Measurements from ENCODE around the gene PI4KA. TPM values are rescaled to one million over a fixed set of nuclear protein-coding genes. Genes with fewer than 3 reads are reported as not detected.
A peak's percentile ranks its signal among the peaks of the same experiment; 100 is the strongest.

The PI4KA gene
- 155 TPM for polyA plus RNA-seq (2012; ENCODE audit: insufficient read depth, insufficient read length, low read depth)

DNA sequence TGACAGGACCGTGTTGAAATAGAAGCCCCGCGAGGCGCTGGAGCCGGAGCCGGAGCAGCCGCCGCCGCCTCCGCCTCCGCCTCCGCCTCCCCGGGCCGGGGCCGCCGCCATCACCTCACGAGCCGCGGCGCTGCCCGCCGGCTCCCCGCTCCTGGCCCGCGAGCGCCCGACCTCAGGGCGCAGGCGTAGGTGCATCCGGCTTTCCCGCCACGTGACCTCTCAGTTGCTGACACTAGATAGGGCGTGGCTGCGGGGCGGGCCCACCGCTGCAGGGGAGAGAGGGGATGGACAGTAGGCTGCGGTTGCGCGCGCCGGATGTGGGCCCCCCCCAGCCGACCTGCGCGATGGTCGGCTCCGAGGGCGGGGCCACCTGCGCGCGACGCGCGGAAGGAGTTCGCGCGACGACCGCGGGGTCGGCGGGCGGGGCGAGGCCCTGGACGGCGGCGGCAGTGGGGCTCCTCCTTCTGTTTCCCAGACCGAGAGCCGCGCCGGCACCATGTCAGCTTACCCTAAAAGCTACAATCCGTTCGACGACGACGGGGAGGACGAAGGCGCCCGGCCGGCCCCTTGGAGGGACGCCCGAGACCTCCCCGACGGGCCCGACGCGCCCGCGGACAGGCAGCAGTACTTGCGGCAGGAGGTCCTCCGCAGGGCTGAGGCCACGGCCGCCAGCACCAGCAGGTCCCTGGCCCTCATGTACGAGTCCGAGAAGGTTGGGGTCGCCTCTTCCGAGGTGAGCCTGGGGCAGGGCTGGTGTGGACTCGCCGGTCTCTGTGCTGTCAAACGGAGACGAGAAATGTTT lies at the start of gene PI4KA, which contains the start of gene SNAP29:
Gene PI4KA (minus strand): TSS at position 197 of the 802 bp plus-strand sequence. CDS start 86 bp downstream, at position 111.
Gene SNAP29 (plus strand): TSS at position 393 of the 802 bp plus-strand sequence. CDS start 104 bp downstream, at position 497.
- H3K9me3 ChIP-seq: no peaks in the 10 kb centered on the region
- no peaks in the 10 kb centered on the region for H3K4me1 ChIP-seq
- no peaks in the 10 kb centered on the region for H3K36me3 ChIP-seq
- TF ChIP-seq, protein P1, sequence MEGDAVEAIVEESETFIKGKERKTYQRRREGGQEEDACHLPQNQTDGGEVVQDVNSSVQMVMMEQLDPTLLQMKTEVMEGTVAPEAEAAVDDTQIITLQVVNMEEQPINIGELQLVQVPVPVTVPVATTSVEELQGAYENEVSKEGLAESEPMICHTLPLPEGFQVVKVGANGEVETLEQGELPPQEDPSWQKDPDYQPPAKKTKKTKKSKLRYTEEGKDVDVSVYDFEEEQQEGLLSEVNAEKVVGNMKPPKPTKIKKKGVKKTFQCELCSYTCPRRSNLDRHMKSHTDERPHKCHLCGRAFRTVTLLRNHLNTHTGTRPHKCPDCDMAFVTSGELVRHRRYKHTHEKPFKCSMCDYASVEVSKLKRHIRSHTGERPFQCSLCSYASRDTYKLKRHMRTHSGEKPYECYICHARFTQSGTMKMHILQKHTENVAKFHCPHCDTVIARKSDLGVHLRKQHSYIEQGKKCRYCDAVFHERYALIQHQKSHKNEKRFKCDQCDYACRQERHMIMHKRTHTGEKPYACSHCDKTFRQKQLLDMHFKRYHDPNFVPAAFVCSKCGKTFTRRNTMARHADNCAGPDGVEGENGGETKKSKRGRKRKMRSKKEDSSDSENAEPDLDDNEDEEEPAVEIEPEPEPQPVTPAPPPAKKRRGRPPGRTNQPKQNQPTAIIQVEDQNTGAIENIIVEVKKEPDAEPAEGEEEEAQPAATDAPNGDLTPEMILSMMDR (IDR thresholded peaks at IDR 0.05; ENCODE audit: low read depth, low read length): no peak
- H3K4me3 ChIP-seq (ENCODE audit: low read depth, low read length): peak within 1 kb of the TSS; percentile 93
- DNase-seq: peak; percentile 100
- H3K27me3 ChIP-seq: no peaks in the 10 kb centered on the region

DNA sequence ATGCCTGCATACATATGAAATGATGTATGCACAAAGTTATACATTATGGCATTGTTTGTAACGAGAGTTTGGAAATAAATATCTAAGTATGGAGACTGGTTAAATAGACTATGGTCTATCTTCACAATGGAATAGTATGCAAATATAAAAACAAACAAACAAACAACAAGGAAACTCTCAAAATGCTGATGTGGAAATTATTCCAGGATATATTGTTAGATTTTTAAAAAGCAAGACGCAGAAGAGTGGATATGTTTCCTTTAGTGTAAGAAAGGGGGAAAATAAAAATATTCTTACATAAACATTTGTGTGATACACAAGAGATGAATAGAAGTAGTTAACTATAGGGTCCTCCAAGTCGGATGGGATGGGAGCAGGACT lies 47.8 kb upstream of the PI4KA start:
- H3K4me3 ChIP-seq (ENCODE audit: low read depth, low read length): no peak overlapping the region
- no peaks in the 10 kb centered on the region for H3K9me3 ChIP-seq

DNA sequence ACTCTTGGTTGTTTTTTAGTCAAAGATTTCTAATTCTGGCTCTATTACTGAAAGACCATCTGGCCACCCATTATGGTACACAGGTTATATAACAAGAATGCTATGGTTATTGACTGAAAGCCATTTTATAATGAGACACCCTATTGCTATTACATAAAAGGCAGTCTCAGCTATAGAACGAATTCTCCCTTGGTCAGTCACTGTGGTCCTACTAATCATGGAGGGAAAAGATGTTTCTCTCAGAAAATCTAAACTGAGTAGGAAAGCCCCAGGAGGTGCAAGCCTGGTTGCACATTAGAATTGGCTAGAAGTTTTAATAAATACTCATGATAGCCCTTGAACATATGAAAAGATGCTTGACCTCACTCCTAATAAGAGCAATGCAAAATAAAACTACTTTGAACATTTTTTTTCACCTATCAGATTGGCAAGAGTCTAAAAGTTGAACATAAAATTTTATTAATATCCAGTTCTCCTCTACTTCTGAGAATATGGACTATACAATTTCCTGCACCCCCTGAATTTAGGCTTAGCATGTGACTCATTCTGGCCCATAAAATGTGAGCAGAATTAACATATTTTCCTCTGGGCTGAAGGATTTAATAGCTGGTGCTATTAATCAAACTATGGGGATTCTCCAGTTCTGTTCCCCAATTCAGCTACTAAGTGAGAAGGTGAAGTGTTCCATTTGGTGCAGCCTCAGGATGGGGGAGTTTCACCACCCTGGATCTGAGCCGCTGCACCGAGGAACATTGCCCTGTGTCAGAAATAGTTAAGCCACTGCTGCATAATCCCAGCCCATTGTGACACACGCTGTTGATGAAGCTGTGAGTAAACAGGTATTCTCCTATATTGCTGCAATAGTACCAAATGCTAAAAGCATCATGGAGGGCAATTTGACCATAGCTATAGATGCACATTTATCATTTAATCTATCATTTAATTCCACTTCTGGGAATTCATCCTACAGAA lies 47.1 kb upstream of the PI4KA start:
- Histone ChIP-seq H3K9me3 (no peaks in the 10 kb centered on the region), H3K4me3 (ENCODE audit: low read depth, low read length) (no peak overlapping the region), H3K4me1 (no peaks in the 10 kb centered on the region), H3K27me3 (no peaks in the 10 kb centered on the region), H3K36me3 (no peaks in the 10 kb centered on the region)
- TF ChIP-seq, protein P1 (IDR thresholded peaks at IDR 0.05; ENCODE audit: low read depth, low read length): no peak
- no peak for DNase-seq

More for the DNA sequence above, 47.8 kb upstream of the PI4KA start:
- TF ChIP-seq, protein P1 (IDR thresholded peaks at IDR 0.05; ENCODE audit: low read depth, low read length): no peak
- Histone ChIP-seq H3K27me3 (no peaks in the 10 kb centered on the region), H3K36me3 (no peaks in the 10 kb centered on the region), H3K4me1 (no peaks in the 10 kb centered on the region)
- no peak for DNase-seq

DNA sequence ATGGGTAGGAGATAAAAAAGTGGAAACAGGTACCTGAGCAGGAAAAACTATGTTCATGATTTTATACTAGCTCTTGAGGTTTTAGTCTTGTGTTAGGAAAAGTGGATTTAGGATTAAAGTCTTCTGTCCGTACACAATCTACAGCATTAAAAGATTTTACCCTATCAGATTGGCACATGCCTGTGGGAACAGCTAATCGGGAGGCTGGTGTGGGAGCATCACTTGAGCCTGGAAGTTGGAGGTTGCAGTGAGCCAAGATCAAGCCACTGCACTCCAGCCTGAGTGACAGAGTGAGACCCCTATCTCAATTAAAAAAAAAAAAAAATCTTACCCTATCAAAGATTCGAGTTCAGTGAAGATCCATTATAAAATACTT lies 46.4 kb upstream of the PI4KA start:
- H3K9me3 ChIP-seq: no peaks in the 10 kb centered on the region
- TF ChIP-seq, protein P1 (IDR thresholded peaks at IDR 0.05; ENCODE audit: low read depth, low read length): no peak
- no peaks in the 10 kb centered on the region for H3K27me3 ChIP-seq
- DNase-seq: no peak
- no peaks in the 10 kb centered on the region for H3K36me3 ChIP-seq
- no peaks in the 10 kb centered on the region for H3K4me1 ChIP-seq
- no peak overlapping the region for H3K4me3 ChIP-seq (ENCODE audit: low read depth, low read length)

DNA sequence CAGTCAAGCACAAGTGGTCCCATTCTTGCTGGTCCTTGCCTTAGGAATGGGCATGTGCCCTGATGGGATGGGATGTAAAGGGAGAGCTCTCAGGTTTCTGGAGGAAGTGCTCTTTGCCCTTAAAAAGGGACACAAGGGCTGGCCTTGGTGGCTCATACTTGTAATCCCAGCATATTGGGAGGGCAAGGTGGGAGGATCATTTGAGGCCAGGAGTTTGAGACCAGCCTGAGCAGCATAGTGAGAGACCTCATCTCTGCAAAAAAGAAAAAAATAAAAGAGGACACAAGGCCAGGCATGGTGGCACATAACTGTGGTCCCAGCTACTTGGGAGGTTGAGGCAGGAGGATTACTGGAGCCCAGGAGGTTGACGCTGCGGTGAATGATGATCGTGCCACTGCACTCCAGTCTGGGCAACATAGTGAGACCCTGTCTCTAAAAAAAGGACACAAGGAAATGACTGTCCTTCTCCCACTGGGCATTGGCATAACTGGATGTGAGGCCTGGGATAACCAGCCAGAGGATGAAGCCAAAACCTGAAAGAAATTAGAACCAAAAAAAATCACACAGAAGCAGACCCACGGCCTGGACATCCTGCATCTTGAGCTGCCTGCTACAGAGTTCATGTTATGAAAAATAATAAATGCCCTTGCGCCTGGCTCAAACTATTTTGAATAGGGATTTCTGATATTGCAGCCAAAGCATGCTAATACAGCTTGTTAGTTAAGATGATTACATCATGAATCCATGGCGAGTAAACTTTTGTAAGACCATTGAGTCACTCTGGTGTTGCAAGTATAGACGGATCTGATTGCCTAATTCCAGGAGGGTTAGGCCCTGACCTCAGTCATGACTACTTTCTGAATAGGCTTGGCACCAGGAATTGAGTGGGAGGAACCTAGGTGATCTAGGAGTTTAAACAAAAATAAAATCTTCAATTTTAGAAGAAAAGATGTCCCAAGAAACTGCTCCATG lies 45.7 kb upstream of the PI4KA start:
- Histone ChIP-seq H3K4me3 (ENCODE audit: low read depth, low read length) (no peak overlapping the region), H3K36me3 (no peaks in the 10 kb centered on the region), H3K27me3 (no peaks in the 10 kb centered on the region), H3K9me3 (no peaks in the 10 kb centered on the region), H3K4me1 (no peaks in the 10 kb centered on the region)
- TF ChIP-seq, protein P1 (IDR thresholded peaks at IDR 0.05; ENCODE audit: low read depth, low read length): no peak
- DNase-seq: no peak
